Tibial nerve (tissue), 4 donors: Measurements from ENCODE around the gene SWAP70. TPM values are rescaled to one million over a fixed set of nuclear protein-coding genes. Genes with fewer than 3 reads are reported as not detected.

Experiments used
- DNase-seq, 2 donors: peaks; one replicate each; pipeline ENCODE4 v3.0.0-alpha.2; 2019; ENCODE audit warnings: low spot score in 2 of 2
- H3K27ac ChIP-seq, 4 donors: fragments of 200-600 bp; sonication (generic) in 3 of 4; one replicate each; pipeline ENCODE4 v1.5.1; 2017 to 2019; ENCODE audit warnings: mild to moderate bottlenecking in 1 of 4
- H3K27me3 ChIP-seq, 2 donors: fragments of 200-600 bp; sonication (generic) in 1 of 2; one replicate each; pipeline versions ENCODE4 v1.5.1 to v1.6.0; 2017 to 2019
- H3K36me3 ChIP-seq, 3 donors: fragments of 200-600 bp; sonication (generic); one replicate each; pipeline ENCODE4 v1.5.1; 2018 to 2019
- H3K4me1 ChIP-seq, 4 donors: fragments of 200-600 bp; sonication (generic) in 3 of 4; one replicate each; pipeline ENCODE4 v1.5.1; 2017 to 2019
- H3K4me3 ChIP-seq, 4 donors: fragments of 200-600 bp; sonication (generic) in 3 of 4; one replicate each; pipeline ENCODE4 v1.5.1; 2017 to 2019; ENCODE audit warnings: mild to moderate bottlenecking in 1 of 4, moderate library complexity in 1 of 4
- H3K9me3 ChIP-seq, 4 donors: fragments of 200-600 bp; sonication (generic) in 3 of 4; one replicate each; pipeline ENCODE4 v1.5.1; 2017 to 2019
- EP300 ChIP-seq, 2 donors: sonication (generic); formaldehyde crosslinking; IDR thresholded peaks; one replicate each; pipeline ENCODE4 v1.6.1; 2017; ENCODE audit warnings: antibody characterized with exemption in 2 of 2, mild to moderate bottlenecking in 1 of 2
- POLR2A ChIP-seq, 2 donors: fragments of 450-650 bp; IDR thresholded peaks; one replicate each; pipeline ENCODE4 v1.6.1; 2017; ENCODE audit warnings: antibody characterized with exemption in 2 of 2, mild to moderate bottlenecking in 2 of 2, moderate library complexity in 2 of 2
- WGBS, 2 donors: methylation state at CpG; one replicate each; pipeline ENCODE4 v1.1.5; 2018; 5-methylcytosine and 5-hydroxymethylcytosine counted together
- total RNA-seq, 4 donors: library from RNA; depleted of rRNA; stranded (reverse); fragments of >200 nt; gene quantifications; one replicate each; pipeline ENCODE4 v1.1.0, GENCODE V29; 2016
- TF ChIP-seq, protein P1 (sequence below), 5 experiments: fragments of 200-600 bp in 3 of 5; fragments of 450-650 bp in 2 of 5; sonication (generic) in 3 of 5; IDR thresholded peaks; one replicate each; pipeline ENCODE4 v1.5.1; 2016 to 2019; ENCODE audit warnings: antibody characterized with exemption in 5 of 5, mild to moderate bottlenecking in 3 of 5, moderate library complexity in 2 of 5

SWAP70 gene
- total RNA-seq, 4 donors from 2014 or later = 51.0 to 79.1 (median 66.9) TPM

GRCh38 chr11:9726321-9727022 lies 62.6 kb downstream of the SWAP70 start:
- peaks cover 0 to 45% (median 0%) of the 10 kb centered on the region in 3 donors for H3K36me3 ChIP-seq
- no peak for DNase-seq
- H3K4me3 ChIP-seq = no peak overlapping the region
- no peaks in the 10 kb centered on the region for H3K9me3 ChIP-seq
- no peaks in the 10 kb centered on the region for H3K27me3 ChIP-seq
- no peak for TF ChIP-seq POLR2A (IDR thresholded peaks at IDR 0.05)
- TF ChIP-seq, protein P1, sequence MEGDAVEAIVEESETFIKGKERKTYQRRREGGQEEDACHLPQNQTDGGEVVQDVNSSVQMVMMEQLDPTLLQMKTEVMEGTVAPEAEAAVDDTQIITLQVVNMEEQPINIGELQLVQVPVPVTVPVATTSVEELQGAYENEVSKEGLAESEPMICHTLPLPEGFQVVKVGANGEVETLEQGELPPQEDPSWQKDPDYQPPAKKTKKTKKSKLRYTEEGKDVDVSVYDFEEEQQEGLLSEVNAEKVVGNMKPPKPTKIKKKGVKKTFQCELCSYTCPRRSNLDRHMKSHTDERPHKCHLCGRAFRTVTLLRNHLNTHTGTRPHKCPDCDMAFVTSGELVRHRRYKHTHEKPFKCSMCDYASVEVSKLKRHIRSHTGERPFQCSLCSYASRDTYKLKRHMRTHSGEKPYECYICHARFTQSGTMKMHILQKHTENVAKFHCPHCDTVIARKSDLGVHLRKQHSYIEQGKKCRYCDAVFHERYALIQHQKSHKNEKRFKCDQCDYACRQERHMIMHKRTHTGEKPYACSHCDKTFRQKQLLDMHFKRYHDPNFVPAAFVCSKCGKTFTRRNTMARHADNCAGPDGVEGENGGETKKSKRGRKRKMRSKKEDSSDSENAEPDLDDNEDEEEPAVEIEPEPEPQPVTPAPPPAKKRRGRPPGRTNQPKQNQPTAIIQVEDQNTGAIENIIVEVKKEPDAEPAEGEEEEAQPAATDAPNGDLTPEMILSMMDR (IDR thresholded peaks at IDR 0.05) = no peak
- TF ChIP-seq EP300 (IDR thresholded peaks at IDR 0.05) = no peak
- WGBS, 2 donors = 63 to 96% methylated on average over 3 of the region's 3 CpGs
- H3K4me1 ChIP-seq = no peaks in the 10 kb centered on the region
- H3K27ac ChIP-seq = no peak overlapping the region

DNA sequence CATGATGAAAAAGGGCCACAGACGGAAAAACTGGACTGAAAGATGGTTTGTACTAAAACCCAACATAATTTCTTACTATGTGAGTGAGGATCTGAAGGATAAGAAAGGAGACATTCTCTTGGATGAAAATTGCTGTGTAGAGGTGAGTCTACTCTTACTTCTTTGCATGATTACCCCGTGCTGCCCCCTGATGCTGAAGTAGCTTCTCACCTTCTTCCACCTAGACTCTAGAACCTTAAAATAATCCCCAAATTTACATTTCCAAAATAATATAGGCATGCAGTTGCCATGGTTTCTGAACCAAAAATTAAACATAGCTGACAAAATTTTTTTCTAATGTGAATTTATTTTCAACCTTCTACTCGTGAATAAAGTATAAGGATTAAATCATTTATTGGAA lies 64.2 kb downstream of the SWAP70 start:
- Histone ChIP-seq H3K36me3 (peaks cover 0 to 58% (median 0%) of the 10 kb centered on the region in 3 donors), H3K9me3 (no peaks in the 10 kb centered on the region), H3K4me1 (no peaks in the 10 kb centered on the region), H3K4me3 (no peak overlapping the region), H3K27ac (no peak overlapping the region), H3K27me3 (no peaks in the 10 kb centered on the region)
- no peak for DNase-seq
- TF ChIP-seq, protein P1 (IDR thresholded peaks at IDR 0.05) = no peak
- no peak for TF ChIP-seq EP300 (IDR thresholded peaks at IDR 0.05)
- TF ChIP-seq POLR2A (IDR thresholded peaks at IDR 0.05) = no peak
- 85 to 92% methylated on average over 3 of the region's 3 CpGs for WGBS, 2 donors

- Histone ChIP-seq H3K27me3 (no peaks in the 10 kb centered on the region), H3K9me3 (peaks cover 0 to 12% (median 1%) of the 10 kb centered on the region in 4 donors), H3K27ac (no peak overlapping the region), H3K4me1 (no peaks in the 10 kb centered on the region), H3K4me3 (no peak overlapping the region), H3K36me3 (peaks cover 0 to 84% (median 0%) of the 10 kb centered on the region in 3 donors)
- TF ChIP-seq POLR2A (IDR thresholded peaks at IDR 0.05) = no peak
- TF ChIP-seq, protein P1 (IDR thresholded peaks at IDR 0.05) = no peak
- TF ChIP-seq EP300 (IDR thresholded peaks at IDR 0.05) = no peak
- no peak for DNase-seq
- 85 to 88% methylated on average over 1 of the region's 1 CpG for WGBS, 2 donors
Measured at GRCh38 chr11:9731256-9731655, 67.4 kb downstream of the SWAP70 start.

DNA sequence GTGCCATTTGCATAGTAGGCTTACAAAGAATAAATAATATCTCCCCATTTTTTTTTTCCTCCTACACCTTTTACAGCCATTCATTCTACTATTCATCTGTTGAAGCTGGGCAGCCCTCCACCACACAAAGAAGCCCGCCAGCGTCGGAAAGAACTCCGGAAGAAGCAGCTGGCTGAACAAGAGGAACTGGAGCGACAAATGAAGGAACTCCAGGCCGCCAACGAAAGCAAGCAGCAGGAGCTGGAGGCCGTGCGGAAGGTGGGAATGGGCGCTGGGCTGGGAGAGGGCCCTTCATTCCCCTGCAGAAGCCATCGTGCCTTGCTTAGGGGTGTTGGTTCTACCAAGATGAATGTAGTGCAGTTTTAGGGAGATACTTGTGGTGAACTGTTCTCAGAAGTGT lies 68.6 kb downstream of the SWAP70 start:
- Histone ChIP-seq H3K4me1 (peaks cover 0 to 2% (median 0%) of the 10 kb centered on the region in 4 donors), H3K4me3 (no peak overlapping the region), H3K27me3 (no peaks in the 10 kb centered on the region), H3K9me3 (peaks cover 0 to 13% (median 1%) of the 10 kb centered on the region in 4 donors), H3K27ac (peak overlapping the region in 1 of 4 donors; percentile 46), H3K36me3 (peaks cover 0 to 90% (median 0%) of the 10 kb centered on the region in 3 donors)
- WGBS, 2 donors = 62 to 86% methylated on average over 11 of the region's 11 CpGs
- no peak for DNase-seq
- TF ChIP-seq POLR2A (IDR thresholded peaks at IDR 0.05) (no peak), EP300 (IDR thresholded peaks at IDR 0.05) (no peak)
- TF ChIP-seq, protein P1 (IDR thresholded peaks at IDR 0.05) = no peak

DNA sequence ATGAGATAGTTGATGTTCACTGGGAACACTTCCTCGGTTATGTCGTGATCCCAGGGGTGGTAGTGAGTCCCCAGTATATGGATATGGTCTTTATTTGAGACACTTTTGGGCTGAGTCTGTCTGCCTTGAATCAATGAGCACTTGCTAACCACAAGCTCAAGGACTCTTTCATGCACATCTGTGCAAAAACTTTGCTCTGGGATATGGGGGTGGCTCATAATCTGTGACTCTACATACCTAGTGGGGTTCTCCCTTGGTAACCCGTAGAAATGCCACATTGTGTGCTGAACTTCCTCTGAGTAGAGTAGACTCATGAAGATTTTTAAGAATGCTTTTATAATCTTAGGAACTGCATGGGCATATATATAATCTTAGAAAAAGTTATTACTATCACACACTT lies 69.3 kb downstream of the SWAP70 start:
- peaks cover 0 to 13% (median 1%) of the 10 kb centered on the region in 4 donors for H3K9me3 ChIP-seq
- TF ChIP-seq, protein P1 (IDR thresholded peaks at IDR 0.05) = no peak
- no peak for TF ChIP-seq POLR2A (IDR thresholded peaks at IDR 0.05)
- no peak for TF ChIP-seq EP300 (IDR thresholded peaks at IDR 0.05)
- H3K4me3 ChIP-seq = no peak overlapping the region
- no peaks in the 10 kb centered on the region for H3K27me3 ChIP-seq
- 97% methylated on average over 3 of the region's 3 CpGs for WGBS, 2 donors
- H3K36me3 ChIP-seq = peaks cover 0 to 90% (median 0%) of the 10 kb centered on the region in 3 donors
- no peak overlapping the region for H3K27ac ChIP-seq
- H3K4me1 ChIP-seq = peaks cover 0 to 2% (median 0%) of the 10 kb centered on the region in 4 donors
- DNase-seq = no peak
